ENCODE data around the gene FGF10. TPM values are rescaled to one million over a fixed set of nuclear protein-coding genes. Genes with fewer than 3 reads are reported as not detected.

The FGF10 gene
- total RNA-seq, 2 donors from 2014 or later: 0.44 to 3.8 TPM

- no peaks in the 10 kb centered on the region for H3K27me3 Mint-ChIP-seq (ENCODE audit: insufficient read depth)
- no peak overlapping the region for H3K4me3 Mint-ChIP-seq
- Histone ChIP-seq H3K9ac (ENCODE audit: extremely low read depth, low read length, poor library complexity, severe bottlenecking) (no peak overlapping the region), H3K4me3 (ENCODE audit: low read length) (no peak overlapping the region), H3K27ac (ENCODE audit: low read depth, low read length) (no peak overlapping the region), H3K4me1 (ENCODE audit: control insufficient read depth, insufficient read depth, low read length) (no peaks in the 10 kb centered on the region), H3K9me3 (ENCODE audit: control insufficient read depth, low read length) (no peaks in the 10 kb centered on the region), H3K36me3 (ENCODE audit: control insufficient read depth, insufficient read depth, low read length) (no peaks in the 10 kb centered on the region), H3K27me3 (ENCODE audit: control insufficient read depth, insufficient read depth, low read length, poor library complexity, severe bottlenecking) (no peaks in the 10 kb centered on the region)
- H3K36me3 Mint-ChIP-seq (ENCODE audit: low read depth): no peaks in the 10 kb centered on the region
- H3K9me3 Mint-ChIP-seq: no peaks in the 10 kb centered on the region
- WGBS, 2 experiments (ENCODE audit: insufficient coverage in 1 of 2, insufficient read length in 1 of 2): 63 to 94% methylated on average over 1 to 2 of the region's 2 CpGs
- no peak for TF ChIP-seq CTCF (conservative IDR thresholded peaks at IDR 0.05)
- no peak overlapping the region for H3K27ac Mint-ChIP-seq
- peaks cover 7% of the 10 kb centered on the region for H3K4me1 Mint-ChIP-seq
- DNase-seq: no peak
Observed at GRCh38 chr5:44402084-44402483, 12.9 kb upstream of the FGF10 start.

GRCh38 chr5:44401611-44402010 is 12.4 kb upstream of the FGF10 start:
- no peaks in the 10 kb centered on the region for H3K27me3 ChIP-seq (ENCODE audit: control insufficient read depth, insufficient read depth, low read length, poor library complexity, severe bottlenecking)
- H3K9ac ChIP-seq (ENCODE audit: extremely low read depth, low read length, poor library complexity, severe bottlenecking): no peak overlapping the region
- no peaks in the 10 kb centered on the region for H3K36me3 ChIP-seq (ENCODE audit: control insufficient read depth, insufficient read depth, low read length)
- no peak for DNase-seq
- 86 to 88% methylated on average over 3 to 4 of the region's 4 CpGs for WGBS, 2 experiments (ENCODE audit: insufficient coverage in 1 of 2, insufficient read length in 1 of 2)
- TF ChIP-seq CTCF (conservative IDR thresholded peaks at IDR 0.05): no peak
- H3K27ac Mint-ChIP-seq: no peak overlapping the region
- peaks cover 7% of the 10 kb centered on the region for H3K4me1 Mint-ChIP-seq
- H3K4me3 ChIP-seq (ENCODE audit: low read length): no peak overlapping the region
- no peaks in the 10 kb centered on the region for H3K9me3 ChIP-seq (ENCODE audit: control insufficient read depth, low read length)
- H3K9me3 Mint-ChIP-seq: peaks cover 4% of the 10 kb centered on the region
- H3K36me3 Mint-ChIP-seq (ENCODE audit: low read depth): no peaks in the 10 kb centered on the region
- H3K27ac ChIP-seq (ENCODE audit: low read depth, low read length): no peak overlapping the region
- H3K4me1 ChIP-seq (ENCODE audit: control insufficient read depth, insufficient read depth, low read length): no peaks in the 10 kb centered on the region
- no peak overlapping the region for H3K4me3 Mint-ChIP-seq
- H3K27me3 Mint-ChIP-seq (ENCODE audit: insufficient read depth): no peaks in the 10 kb centered on the region

- Mint-ChIP-seq H3K27ac (no peak overlapping the region), H3K27me3 (ENCODE audit: insufficient read depth) (no peaks in the 10 kb centered on the region), H3K4me3 (no peak overlapping the region), H3K9me3 (peaks cover 5% of the 10 kb centered on the region), H3K4me1 (peaks cover 20% of the 10 kb centered on the region), H3K36me3 (ENCODE audit: low read depth) (no peaks in the 10 kb centered on the region)
- peak; percentile 59 for TF ChIP-seq CTCF (conservative IDR thresholded peaks at IDR 0.05)
- no peak for DNase-seq
- Histone ChIP-seq H3K36me3 (ENCODE audit: control insufficient read depth, insufficient read depth, low read length) (no peaks in the 10 kb centered on the region), H3K27me3 (ENCODE audit: control insufficient read depth, insufficient read depth, low read length, poor library complexity, severe bottlenecking) (no peaks in the 10 kb centered on the region), H3K4me1 (ENCODE audit: control insufficient read depth, insufficient read depth, low read length) (no peaks in the 10 kb centered on the region), H3K9me3 (ENCODE audit: control insufficient read depth, low read length) (no peaks in the 10 kb centered on the region), H3K9ac (ENCODE audit: extremely low read depth, low read length, poor library complexity, severe bottlenecking) (no peak overlapping the region), H3K27ac (ENCODE audit: low read depth, low read length) (no peak overlapping the region), H3K4me3 (ENCODE audit: low read length) (no peak overlapping the region)
Observed at GRCh38 chr5:44398382-44398781, 9.2 kb upstream of the FGF10 start.

All from endodermal cell (in vitro differentiated cells).